Right atrium auricular region (tissue), 2 donors: Measurements from ENCODE around the gene JAZF1. TPM values are rescaled to one million over a fixed set of nuclear protein-coding genes. Genes with fewer than 3 reads are reported as not detected.

Experiments
- DNase-seq: peaks from one replicate; pipeline ENCODE4 v3.0.0-alpha.2; 2019; ENCODE audit warnings: low spot score
- H3K27ac ChIP-seq, 2 donors: fragments of 200-600 bp; sonication (generic); 1 replicate in 1 of 2; 2 replicates in 1 of 2; pipeline ENCODE4 v1.5.1; 2016 to 2019
- H3K27me3 ChIP-seq, 2 donors: fragments of 200-600 bp; sonication (generic); one replicate each; pipeline versions ENCODE4 v1.5.1 to v1.6.0; 2017 to 2019
- H3K36me3 ChIP-seq: fragments of 200-600 bp; sonication (generic); one replicate; pipeline ENCODE4 v1.5.1; 2016
- H3K4me1 ChIP-seq, 2 donors: fragments of 200-600 bp; sonication (generic); one replicate each; pipeline versions ENCODE4 v1.5.1 to v1.6.0; 2017 to 2019
- H3K4me3 ChIP-seq, 2 donors: fragments of 200-600 bp; sonication (generic); 1 replicate in 1 of 2; 2 replicates in 1 of 2; pipeline ENCODE4 v1.5.1; 2017 to 2019; ENCODE audit warnings: mild to moderate bottlenecking in 1 of 2, moderate library complexity in 1 of 2
- H3K9me3 ChIP-seq, 2 donors: fragments of 200-600 bp; sonication (generic); one replicate each; pipeline ENCODE4 v1.5.1; 2019
- total RNA-seq, 2 donors: library from RNA; depleted of rRNA; stranded (reverse); fragments of >200 nt; gene quantifications; one replicate each; pipeline ENCODE4 v1.1.0, GENCODE V29; 2016
- TF ChIP-seq, protein P1 (sequence below), 2 donors: fragments of 200-600 bp; sonication (generic); IDR thresholded peaks; one replicate each; pipeline ENCODE4 v1.5.1; 2019; ENCODE audit warnings: antibody characterized with exemption in 2 of 2

The JAZF1 gene
- total RNA-seq, 2 donors from 2014 or later = 13.2 to 18.5 TPM

DNA sequence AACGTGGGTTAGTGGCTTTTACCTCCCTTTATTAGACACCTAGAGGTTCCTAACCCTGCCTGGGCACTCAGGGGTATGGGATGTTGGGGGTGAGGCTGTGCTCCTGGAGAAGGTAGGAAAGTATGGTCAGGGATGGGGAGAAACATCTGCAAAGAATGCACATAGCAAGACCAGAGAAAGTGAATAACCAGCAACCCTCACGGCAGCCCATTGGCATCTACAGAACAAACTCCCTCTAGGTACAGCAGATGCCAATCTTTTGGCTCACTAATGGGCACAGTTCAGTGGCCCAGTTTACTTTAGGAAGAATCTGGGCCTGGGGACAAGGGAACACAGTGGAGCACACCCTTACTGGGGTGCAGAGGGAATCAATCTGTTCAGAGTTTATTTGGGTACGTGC, 143.9 kb downstream of the JAZF1 start:
- no peak overlapping the region for H3K4me3 ChIP-seq
- TF ChIP-seq, protein P1, sequence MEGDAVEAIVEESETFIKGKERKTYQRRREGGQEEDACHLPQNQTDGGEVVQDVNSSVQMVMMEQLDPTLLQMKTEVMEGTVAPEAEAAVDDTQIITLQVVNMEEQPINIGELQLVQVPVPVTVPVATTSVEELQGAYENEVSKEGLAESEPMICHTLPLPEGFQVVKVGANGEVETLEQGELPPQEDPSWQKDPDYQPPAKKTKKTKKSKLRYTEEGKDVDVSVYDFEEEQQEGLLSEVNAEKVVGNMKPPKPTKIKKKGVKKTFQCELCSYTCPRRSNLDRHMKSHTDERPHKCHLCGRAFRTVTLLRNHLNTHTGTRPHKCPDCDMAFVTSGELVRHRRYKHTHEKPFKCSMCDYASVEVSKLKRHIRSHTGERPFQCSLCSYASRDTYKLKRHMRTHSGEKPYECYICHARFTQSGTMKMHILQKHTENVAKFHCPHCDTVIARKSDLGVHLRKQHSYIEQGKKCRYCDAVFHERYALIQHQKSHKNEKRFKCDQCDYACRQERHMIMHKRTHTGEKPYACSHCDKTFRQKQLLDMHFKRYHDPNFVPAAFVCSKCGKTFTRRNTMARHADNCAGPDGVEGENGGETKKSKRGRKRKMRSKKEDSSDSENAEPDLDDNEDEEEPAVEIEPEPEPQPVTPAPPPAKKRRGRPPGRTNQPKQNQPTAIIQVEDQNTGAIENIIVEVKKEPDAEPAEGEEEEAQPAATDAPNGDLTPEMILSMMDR (IDR thresholded peaks at IDR 0.05) = no peak
- H3K27me3 ChIP-seq = no peaks in the 10 kb centered on the region
- H3K9me3 ChIP-seq = no peaks in the 10 kb centered on the region
- H3K4me1 ChIP-seq = peaks cover 0 to 20% of the 10 kb centered on the region in 2 donors
- H3K36me3 ChIP-seq = no peaks in the 10 kb centered on the region
- DNase-seq = no peak
- H3K27ac ChIP-seq = peak overlapping the region in 1 of 2 donors; percentile 65

DNA sequence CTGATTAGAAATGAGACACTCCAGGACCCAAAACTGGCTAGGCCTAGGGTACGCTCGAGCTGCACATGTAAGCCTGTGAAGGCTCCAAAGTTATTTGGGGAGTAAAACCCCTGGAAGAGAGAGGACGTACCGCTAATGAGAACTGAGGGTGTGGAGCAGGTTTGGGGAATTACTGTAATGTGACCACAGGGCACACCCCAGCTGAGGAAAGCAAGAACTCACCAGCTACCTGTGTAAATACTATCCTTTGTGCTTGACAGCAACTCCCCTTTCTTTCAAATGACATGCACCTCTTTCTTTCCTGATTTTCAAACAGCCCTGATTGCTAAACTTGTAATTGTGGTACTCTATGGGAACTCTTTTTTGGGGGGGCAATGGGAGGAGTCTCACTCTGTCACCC, 147.2 kb downstream of the JAZF1 start:
- DNase-seq = no peak
- H3K9me3 ChIP-seq = no peaks in the 10 kb centered on the region
- H3K27ac ChIP-seq = no peak overlapping the region
- H3K27me3 ChIP-seq = no peaks in the 10 kb centered on the region
- TF ChIP-seq, protein P1 (IDR thresholded peaks at IDR 0.05) = no peak
- peaks cover 0 to 20% of the 10 kb centered on the region in 2 donors for H3K4me1 ChIP-seq
- no peaks in the 10 kb centered on the region for H3K36me3 ChIP-seq
- H3K4me3 ChIP-seq = no peak overlapping the region

DNA sequence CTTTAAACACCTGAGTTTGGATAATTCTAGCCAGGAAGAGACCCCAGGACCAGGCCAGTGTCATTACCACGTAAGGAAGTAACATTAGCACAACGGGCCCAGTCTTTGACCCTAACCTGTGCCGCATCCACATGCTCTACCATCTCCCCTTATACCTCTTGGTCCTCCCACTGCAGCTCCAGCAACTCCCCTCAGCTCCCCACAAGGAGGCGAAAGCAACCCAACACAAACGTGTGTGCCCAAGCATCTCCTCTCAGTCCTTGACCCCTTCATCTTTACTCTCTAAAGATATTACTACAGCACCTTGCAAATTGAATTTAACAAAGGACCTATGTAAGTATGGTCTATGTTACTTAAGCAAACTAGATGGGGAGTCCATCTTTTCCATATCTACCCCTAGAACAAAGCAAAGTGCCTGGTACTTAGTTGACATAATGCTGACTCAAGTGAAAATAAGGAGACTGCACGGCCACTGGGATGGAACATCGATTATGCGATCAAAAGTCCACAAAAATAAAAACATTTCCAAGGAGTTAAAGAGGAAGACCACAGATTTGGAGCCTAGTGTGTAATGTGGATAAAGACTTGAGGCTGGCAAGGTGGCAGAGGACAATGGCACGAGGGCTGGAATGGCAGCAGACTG, 147.7 kb downstream of the JAZF1 start:
- TF ChIP-seq, protein P1 (IDR thresholded peaks at IDR 0.05) = no peak
- H3K36me3 ChIP-seq = no peaks in the 10 kb centered on the region
- no peaks in the 10 kb centered on the region for H3K9me3 ChIP-seq
- H3K4me3 ChIP-seq = no peak overlapping the region
- DNase-seq = no peak
- H3K4me1 ChIP-seq = peaks cover 0 to 20% of the 10 kb centered on the region in 2 donors
- H3K27ac ChIP-seq = no peak overlapping the region
- H3K27me3 ChIP-seq = no peaks in the 10 kb centered on the region

DNA sequence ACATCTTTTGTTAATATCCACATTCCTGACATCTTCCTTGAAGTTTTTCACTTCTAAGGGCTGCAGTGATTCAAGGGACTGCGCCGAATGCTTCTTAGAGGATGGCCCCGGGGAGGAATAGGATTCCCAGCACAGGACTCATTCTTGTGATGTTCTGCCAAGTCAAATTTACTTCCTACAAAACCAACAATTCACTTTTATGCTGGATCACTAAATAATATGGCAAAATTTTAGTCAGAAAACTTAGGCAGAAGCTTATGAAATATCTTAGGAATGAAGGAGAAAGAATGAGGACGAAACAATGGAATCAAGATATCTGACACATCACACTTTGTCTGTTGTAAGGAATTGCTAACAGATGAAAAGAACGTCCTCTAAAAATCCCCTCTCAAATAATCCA, 151.5 kb downstream of the JAZF1 start:
- Histone ChIP-seq H3K27me3 (no peaks in the 10 kb centered on the region), H3K4me1 (peaks cover 0 to 6% of the 10 kb centered on the region in 2 donors), H3K4me3 (no peak overlapping the region), H3K9me3 (no peaks in the 10 kb centered on the region), H3K36me3 (no peaks in the 10 kb centered on the region), H3K27ac (no peak overlapping the region)
- no peak for DNase-seq
- TF ChIP-seq, protein P1 (IDR thresholded peaks at IDR 0.05) = no peak

DNA sequence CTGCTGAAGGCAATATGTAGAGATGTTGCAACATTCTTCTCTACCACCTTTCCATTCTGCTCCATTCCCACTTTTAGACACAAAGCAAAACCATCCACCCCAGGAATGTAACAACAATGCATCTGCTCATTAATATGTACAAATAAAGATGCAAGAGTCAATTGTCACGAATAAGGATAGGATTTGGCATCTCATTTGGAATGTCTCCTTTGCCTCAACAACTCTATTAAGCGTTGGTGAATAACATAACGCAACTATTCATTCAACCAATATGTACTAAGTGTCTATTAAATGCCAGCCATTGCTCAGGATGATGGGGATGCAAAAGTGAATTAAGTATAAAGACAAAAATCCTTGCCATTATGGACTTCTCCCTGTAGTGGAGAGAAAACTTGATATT, 152.1 kb downstream of the JAZF1 start:
- no peaks in the 10 kb centered on the region for H3K9me3 ChIP-seq
- TF ChIP-seq, protein P1 (IDR thresholded peaks at IDR 0.05) = no peak
- H3K4me1 ChIP-seq = peaks cover 0 to 6% of the 10 kb centered on the region in 2 donors
- H3K4me3 ChIP-seq = no peak overlapping the region
- no peak overlapping the region for H3K27ac ChIP-seq
- DNase-seq = no peak
- H3K36me3 ChIP-seq = no peaks in the 10 kb centered on the region
- no peaks in the 10 kb centered on the region for H3K27me3 ChIP-seq

DNA sequence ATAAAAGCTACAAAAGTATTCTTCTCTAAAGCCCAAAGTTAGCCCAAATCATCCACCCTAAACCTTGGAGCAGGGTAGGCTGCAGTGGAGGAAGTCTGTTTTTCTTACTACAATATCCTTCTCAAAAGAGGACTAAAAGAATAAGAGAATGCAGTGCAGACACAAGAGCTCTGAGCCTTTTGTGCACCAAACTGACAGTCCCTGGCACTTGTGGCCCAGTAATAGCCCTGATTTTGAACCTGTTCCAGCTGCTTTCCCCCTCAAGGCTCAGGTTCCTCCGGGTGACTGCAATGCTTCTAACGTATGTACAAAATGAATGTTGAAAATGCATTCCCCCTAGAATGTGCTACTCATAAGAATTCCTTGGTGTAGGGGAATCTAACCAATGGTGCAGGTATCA, 154.4 kb downstream of the JAZF1 start:
- H3K4me1 ChIP-seq = peaks cover 0 to 6% of the 10 kb centered on the region in 2 donors
- H3K27me3 ChIP-seq = no peaks in the 10 kb centered on the region
- H3K27ac ChIP-seq = no peak overlapping the region
- TF ChIP-seq, protein P1 (IDR thresholded peaks at IDR 0.05) = no peak
- no peak for DNase-seq
- H3K9me3 ChIP-seq = no peaks in the 10 kb centered on the region
- no peak overlapping the region for H3K4me3 ChIP-seq
- H3K36me3 ChIP-seq = no peaks in the 10 kb centered on the region
